Suprapubic skin (tissue), 4 donors: Measurements from ENCODE around the gene ZSCAN9.

ENCODE experiments used
- POLR2A ChIP-seq, 2 donors: fragments of 450-650 bp; IDR thresholded peaks; one replicate each; pipeline ENCODE4 v1.6.1; 2017; ENCODE audit warnings: antibody characterized with exemption in 2 of 2, mild to moderate bottlenecking in 2 of 2, moderate library complexity in 2 of 2
- POLR2AphosphoS5 ChIP-seq, 3 donors: sonication (generic); formaldehyde crosslinking; IDR thresholded peaks; one replicate each; pipeline ENCODE4 v1.6.1; 2017; ENCODE audit warnings: antibody characterized with exemption in 3 of 3
- TF ChIP-seq, protein P1 (sequence below), 2 donors: fragments of 200-600 bp in 1 of 2; fragments of 450-650 bp in 1 of 2; sonication (generic) in 1 of 2; IDR thresholded peaks; one replicate each; pipeline ENCODE4 v1.5.1; 2016 to 2019; ENCODE audit warnings: antibody characterized with exemption in 2 of 2, mild to moderate bottlenecking in 1 of 2, moderate library complexity in 1 of 2

DNA sequence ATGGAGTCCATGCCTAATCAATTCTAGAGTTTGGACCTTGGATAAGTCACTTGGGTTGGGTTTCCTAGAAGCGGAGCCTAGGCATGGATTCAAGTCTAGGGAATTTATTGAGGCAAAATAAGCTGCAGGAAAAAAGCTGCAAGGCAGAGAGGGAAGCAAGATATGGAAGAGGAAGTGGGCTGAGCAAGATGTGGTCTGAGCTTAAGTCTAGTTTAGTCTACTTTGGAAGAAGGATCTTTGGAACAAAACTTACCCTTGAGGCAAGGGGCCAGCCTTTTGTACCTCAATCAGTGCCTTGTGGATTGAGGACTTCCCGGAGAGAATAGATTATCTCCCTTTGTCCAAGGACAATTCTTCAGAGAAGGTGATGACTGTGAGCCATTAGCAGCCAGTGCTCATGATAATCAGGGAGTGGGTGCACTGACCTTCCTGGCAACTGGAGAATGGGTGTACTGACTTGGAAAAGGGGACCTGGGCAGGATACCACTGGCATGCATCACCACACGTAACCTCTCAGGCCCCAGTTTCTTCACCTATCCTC, 10.9 kb downstream of the ZSCAN9 start:
- TF ChIP-seq, protein P1, sequence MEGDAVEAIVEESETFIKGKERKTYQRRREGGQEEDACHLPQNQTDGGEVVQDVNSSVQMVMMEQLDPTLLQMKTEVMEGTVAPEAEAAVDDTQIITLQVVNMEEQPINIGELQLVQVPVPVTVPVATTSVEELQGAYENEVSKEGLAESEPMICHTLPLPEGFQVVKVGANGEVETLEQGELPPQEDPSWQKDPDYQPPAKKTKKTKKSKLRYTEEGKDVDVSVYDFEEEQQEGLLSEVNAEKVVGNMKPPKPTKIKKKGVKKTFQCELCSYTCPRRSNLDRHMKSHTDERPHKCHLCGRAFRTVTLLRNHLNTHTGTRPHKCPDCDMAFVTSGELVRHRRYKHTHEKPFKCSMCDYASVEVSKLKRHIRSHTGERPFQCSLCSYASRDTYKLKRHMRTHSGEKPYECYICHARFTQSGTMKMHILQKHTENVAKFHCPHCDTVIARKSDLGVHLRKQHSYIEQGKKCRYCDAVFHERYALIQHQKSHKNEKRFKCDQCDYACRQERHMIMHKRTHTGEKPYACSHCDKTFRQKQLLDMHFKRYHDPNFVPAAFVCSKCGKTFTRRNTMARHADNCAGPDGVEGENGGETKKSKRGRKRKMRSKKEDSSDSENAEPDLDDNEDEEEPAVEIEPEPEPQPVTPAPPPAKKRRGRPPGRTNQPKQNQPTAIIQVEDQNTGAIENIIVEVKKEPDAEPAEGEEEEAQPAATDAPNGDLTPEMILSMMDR (IDR thresholded peaks at IDR 0.05): no peak
- TF ChIP-seq POLR2A (IDR thresholded peaks at IDR 0.05) (no peak), POLR2AphosphoS5 (IDR thresholded peaks at IDR 0.05) (no peak)
